NCI-H187 (cell line): ENCODE results near the gene SMAD7.

Experiments
- DNase-seq, 2 experiments: peaks; one replicate each; lab custom pipeline; 2025; lab: John Stamatoyannopoulos, UW

Gene SMAD7

GRCh38 chr18:48929941-48930713, 20.6 kb downstream of the SMAD7 start:
- no peak for DNase-seq

DNA sequence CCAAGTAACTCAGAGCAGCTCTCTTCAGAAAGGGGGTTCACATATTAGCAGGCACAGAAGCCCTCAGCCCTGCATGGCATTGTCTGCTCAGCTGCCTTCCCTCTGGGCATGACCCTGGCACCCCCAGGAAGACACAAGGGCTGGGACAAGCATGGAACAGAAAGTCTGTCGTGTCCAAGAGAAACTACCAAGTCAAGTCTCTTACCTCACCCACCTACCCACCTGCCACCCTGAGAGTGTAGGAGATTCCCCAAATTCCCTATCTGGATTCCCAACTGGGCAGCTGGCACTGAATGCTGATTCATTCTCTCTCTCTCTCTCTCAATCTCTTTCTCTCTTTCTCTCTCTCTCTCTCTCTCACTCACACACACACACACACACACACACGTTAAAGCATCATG, 21.6 kb downstream of the SMAD7 start:
- no peak for DNase-seq

GRCh38 chr18:48928787-48929186, 22.0 kb downstream of the SMAD7 start:
- peak in 1 of 2 experiments; percentile 21 for DNase-seq

GRCh38 chr18:48927286-48928080, 23.3 kb downstream of the SMAD7 start:
- DNase-seq: no peak

GRCh38 chr18:48926420-48926857, 24.3 kb downstream of the SMAD7 start:
- DNase-seq: no peak

DNA sequence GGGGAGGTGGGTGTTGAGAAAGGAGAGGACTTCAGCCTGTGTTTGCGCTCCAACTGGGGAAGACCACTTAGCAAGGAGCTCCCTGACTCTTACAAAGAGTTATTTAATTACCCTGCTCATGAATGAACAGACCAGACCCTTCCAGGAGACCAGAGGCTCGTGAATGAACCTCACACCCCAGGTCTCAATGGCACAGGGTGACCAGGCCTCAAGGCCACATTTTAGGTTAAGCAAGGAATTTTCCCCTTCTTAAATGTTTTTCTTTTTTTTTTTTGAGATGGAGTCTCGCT, 25.3 kb downstream of the SMAD7 start:
- no peak for DNase-seq

DNA sequence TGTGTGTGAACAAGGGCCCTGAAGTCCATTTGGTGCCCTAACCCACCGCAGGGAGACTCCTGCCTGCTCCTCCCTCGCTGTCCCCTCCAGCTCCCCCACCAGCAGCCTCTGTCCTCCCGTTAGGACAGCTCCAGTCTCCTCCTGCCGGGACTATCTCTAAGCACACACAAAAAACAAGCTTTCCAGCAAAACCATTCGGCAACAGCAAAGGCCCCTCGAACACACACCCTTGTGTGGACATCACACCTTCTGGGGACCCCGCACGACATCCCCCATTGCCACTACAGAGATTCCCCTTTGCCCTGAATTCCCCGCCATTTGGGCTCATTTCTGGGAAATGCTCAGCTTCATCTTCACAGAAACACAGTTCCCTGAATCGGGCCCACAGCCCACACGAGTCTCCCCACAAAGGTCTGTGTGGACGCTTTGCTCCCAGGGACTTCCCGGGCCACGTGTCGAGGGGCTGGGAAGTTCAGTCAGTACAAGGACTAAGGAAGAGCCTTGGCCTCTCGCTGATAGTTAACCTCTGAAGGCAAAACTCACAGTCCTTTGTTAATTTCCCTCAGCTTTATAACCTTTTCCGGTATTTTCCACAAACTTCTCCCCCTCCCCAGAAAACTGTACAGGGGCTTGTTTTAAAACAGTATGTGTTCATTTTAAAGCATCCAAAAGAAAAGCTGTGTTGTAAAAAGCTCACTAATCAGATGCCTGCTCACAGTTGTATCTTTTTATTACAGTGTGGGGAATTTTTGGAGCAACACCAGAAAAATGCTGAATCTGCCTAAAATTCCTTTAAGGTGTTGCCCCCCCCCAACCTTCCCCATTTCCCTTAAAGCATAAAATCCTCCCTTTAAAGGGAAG, 25.9 kb downstream of the SMAD7 start:
- DNase-seq: no peak

- no peak for DNase-seq
Measured at GRCh38 chr18:48923746-48924629, 26.8 kb downstream of the SMAD7 start.

- DNase-seq: no peak
Measured at GRCh38 chr18:48922801-48923730, 27.7 kb downstream of the SMAD7 start.

DNA sequence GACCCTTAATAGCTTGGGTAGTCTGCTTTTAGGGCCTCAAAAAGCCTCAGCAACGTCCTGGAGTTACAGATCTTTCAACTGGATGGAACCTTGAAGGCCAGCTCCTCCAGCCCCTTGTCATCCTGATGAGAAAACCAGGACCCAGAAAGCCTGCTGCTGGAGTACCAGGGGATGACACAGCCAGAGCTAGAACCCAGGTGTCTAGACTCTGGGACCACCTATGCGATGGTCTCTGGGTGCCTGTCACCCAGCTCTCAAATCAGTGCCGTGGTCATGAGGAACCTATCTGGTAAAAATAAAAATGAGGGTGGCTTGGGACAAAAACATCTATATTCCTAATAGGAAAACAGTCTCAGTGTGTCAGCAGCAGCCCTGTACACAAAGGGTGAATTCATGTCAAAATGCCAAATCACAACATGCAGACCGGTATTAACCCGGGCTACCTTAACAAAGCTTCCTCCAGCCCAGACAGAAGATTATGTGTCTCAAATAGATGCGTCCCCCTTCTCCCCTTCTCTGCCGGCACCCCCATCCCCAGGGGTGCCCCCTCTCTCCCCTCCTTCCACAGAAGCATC, 28.5 kb downstream of the SMAD7 start:
- DNase-seq: no peak

- no peak for DNase-seq
Measured at GRCh38 chr18:48921305-48922225, 29.2 kb downstream of the SMAD7 start.

DNA sequence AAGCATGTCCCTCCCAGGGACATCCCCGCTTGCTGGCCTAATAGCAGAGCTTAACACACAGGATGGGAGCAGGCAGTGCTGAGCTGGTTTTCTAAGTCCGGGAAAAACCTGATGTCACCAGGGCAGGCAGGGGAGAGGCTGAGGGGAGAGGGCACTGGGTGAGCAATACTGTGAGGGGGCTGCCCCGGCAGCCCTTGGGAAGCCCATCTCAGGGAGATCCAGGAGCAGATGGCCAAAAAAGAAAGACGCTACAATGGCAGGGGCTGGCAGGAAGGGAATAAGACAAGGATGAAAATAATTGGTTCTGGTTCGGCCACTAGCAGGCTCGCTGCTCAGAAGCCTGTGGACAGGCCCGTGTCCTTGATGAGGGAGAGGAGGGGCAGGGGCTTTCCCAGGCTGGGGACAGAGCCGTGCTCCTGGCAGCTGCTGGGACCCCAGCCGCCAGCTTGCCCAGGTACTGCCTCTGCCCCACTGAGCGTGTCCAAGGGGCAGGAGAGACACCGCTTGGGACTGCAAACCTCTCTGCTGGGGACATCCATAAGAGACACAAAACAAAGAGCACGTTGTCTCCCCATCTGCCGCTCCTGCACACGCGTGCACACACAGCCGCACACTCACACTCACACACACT, 30.2 kb downstream of the SMAD7 start:
- DNase-seq: no peak

DNA sequence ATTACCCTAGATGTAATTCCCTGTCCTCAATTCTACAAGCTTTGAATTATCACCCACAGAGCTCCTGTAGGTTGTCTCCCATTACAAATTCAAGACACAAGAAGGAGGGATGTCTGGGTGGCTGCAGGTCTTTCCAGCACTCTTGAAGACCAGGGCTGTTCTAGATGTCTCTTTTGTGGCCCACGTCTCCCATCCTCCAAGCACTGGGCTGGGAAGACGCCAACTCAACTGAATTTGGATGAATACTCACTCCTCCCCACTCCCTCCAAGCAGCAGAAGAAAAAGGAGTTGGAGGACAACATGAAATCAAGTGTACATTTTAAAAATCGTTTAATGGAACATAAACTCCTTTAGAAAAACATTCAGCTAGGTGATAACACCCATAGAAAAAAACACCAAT, 31.2 kb downstream of the SMAD7 start:
- DNase-seq: no peak

DNA sequence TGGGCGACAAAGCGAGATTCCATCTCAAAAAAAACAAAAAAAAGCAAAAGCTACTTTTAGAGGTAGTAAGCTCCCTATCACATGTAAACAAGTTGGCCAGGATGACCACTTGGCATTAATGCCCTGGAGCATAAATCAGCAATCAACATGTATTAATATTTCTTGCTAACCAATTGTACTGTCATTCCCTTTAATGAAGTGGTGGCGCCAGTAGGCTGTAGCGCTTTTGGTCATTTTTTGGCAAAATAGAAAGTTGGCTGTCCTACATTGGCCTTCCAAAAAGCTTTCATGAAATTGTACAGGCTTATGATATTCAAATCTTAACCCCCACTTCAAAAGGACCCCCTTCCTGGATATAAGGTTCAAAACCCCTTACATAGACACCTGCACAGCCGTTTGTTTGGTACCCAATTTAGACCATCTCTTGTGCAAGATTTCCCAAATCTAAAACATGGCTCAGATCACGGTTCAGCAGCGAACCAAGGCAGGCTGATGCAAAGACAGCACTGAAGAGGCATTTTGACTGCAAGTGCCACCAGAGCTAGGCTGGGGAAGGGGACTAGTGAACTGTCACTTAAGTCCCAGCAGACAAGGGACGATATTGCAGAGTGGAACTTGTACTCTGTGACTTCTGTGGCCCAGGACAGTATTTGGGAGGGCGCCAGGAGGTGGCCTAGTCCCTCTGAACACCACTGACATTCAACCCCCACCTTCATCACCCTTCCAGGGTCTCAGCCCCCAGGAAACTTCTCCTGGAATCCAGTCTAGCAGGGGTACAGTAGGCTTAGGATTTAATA, 31.9 kb downstream of the SMAD7 start:
- no peak for DNase-seq

- DNase-seq: no peak
Measured at GRCh38 chr18:48917579-48918517, 32.9 kb downstream of the SMAD7 start.

DNA sequence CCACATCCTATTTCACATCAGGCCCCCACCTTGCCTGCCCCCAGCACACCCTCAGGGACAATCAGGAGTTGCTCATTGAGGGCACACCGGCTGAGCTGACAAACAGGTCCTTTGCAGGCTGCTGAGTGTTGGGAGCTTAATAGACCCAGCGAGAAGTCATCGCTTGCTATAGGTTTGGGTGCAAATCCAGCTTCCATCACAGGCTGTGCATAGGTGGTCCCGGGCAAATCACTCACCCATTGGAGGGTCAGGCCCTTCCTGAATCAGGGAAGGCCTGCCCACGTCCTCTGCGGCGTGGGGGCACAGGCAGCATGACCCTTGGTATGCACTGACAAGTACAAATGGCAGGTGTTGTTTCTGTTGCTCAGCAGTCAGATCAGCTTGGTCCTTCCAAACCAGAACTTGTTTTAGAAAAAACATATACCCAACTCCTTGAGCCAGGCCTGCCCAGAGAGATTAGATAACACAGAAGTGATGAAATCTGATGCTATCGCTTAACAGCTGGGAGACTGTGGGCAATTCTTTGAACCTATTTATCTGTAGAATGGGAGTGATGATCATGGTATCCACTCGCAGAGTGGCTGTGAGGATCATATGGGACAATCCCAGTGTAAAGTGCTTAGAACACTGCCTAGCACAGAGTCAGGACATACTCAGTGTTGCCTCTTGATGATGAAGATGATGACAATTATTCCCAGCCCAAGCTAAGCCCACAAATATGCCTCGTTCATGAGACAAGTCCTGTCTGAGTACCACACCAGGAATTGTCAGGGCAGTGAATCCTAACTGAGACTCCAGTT, 34.9 kb downstream of the SMAD7 start:
- DNase-seq: no peak
